PC-9 (cell line): ENCODE data around the gene ENHO.

Source experiments
- EZH2 ChIP-seq: fragments of 200-600 bp; sonication (generic); IDR thresholded peaks from 2 replicates; pipeline ENCODE4 v1.8.0; 2017; ENCODE audit warnings: antibody characterized with exemption, low read depth
- TF ChIP-seq, protein P1 (sequence below): fragments of 200-600 bp; sonication (generic); conservative IDR thresholded peaks from 2 replicates; pipeline ENCODE4 v1.6.1; 2017; ENCODE audit warnings: mixed run types, antibody characterized with exemption, mild to moderate bottlenecking, moderate library complexity

DNA sequence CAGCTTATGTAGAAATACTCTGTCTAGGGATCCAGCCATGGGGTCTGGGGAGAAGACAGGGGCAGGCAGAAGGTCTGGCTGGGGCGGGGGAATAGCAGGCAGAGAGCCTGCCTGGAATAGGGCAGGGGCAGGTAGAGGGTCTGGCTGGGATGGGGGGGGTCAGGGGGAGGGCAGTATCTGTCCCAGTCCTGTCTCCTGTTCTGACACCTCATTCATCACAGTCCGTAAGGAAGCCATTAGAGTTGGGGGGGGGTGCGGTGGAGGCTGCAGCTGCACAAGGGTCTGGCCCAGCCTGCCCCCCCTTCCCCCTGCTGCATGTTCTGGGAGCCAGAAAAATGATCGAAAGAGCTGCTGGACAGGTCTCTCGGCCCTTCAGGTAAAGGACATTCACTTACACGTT lies 34.2 kb upstream of the ENHO start:
- TF ChIP-seq, protein P1, sequence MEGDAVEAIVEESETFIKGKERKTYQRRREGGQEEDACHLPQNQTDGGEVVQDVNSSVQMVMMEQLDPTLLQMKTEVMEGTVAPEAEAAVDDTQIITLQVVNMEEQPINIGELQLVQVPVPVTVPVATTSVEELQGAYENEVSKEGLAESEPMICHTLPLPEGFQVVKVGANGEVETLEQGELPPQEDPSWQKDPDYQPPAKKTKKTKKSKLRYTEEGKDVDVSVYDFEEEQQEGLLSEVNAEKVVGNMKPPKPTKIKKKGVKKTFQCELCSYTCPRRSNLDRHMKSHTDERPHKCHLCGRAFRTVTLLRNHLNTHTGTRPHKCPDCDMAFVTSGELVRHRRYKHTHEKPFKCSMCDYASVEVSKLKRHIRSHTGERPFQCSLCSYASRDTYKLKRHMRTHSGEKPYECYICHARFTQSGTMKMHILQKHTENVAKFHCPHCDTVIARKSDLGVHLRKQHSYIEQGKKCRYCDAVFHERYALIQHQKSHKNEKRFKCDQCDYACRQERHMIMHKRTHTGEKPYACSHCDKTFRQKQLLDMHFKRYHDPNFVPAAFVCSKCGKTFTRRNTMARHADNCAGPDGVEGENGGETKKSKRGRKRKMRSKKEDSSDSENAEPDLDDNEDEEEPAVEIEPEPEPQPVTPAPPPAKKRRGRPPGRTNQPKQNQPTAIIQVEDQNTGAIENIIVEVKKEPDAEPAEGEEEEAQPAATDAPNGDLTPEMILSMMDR, result no peak
- no peak for TF ChIP-seq EZH2
